HG03064 (cell line): ENCODE measurements around the gene IWS1.
"Not testable (repeated sequence)": the region's sequence is repeated elsewhere in the genome, so short reads cannot be mapped to it uniquely, and the experiment has no call there.

Experiments
- ATAC-seq: cut with Tn5 transposase; IDR thresholded peaks from one replicate; pipeline ENCODE4 v1.9.1; 2021; ENCODE audit warnings: low read depth; ENCODE audit not compliant: unreplicated experiment

IWS1 gene

GRCh38 chr2:127530245-127531140 lies 4.2 kb upstream of the IWS1 start:
- ATAC-seq = no peak

- ATAC-seq = not testable (repeated sequence)
Measured at GRCh38 chr2:127529416-127529815, 3.1 kb upstream of the IWS1 start.

GRCh38 chr2:127528487-127528886 lies 2.2 kb upstream of the IWS1 start:
- no peak for ATAC-seq

- peak; percentile 4 for ATAC-seq
Measured at GRCh38 chr2:127527001-127527804, 914 bp upstream of the IWS1 start.

GRCh38 chr2:127525691-127526131 lies 578 bp downstream of the IWS1 start:
- ATAC-seq = no peak

GRCh38 chr2:127524198-127524834 lies 2.0 kb downstream of the IWS1 start:
- not testable (repeated sequence) for ATAC-seq

- no peak for ATAC-seq
Measured at GRCh38 chr2:127523269-127523939, 2.9 kb downstream of the IWS1 start.

- no peak for ATAC-seq
Measured at GRCh38 chr2:127520424-127520823, 5.9 kb downstream of the IWS1 start.

GRCh38 chr2:127517465-127517864 lies 8.8 kb downstream of the IWS1 start:
- ATAC-seq = no peak

- no peak for ATAC-seq
Measured at GRCh38 chr2:127516041-127516762, 10.1 kb downstream of the IWS1 start.

- no peak for ATAC-seq
Measured at GRCh38 chr2:127515383-127515915, 10.8 kb downstream of the IWS1 start.

- ATAC-seq = no peak
Measured at GRCh38 chr2:127514485-127514884, 11.8 kb downstream of the IWS1 start.

GRCh38 chr2:127514076-127514475 lies 12.2 kb downstream of the IWS1 start:
- ATAC-seq = no peak

GRCh38 chr2:127512362-127512761 lies 13.9 kb downstream of the IWS1 start:
- no peak for ATAC-seq

- ATAC-seq = no peak
Measured at GRCh38 chr2:127511917-127512316, 14.4 kb downstream of the IWS1 start.

GRCh38 chr2:127511090-127511695 lies 15.1 kb downstream of the IWS1 start:
- no peak for ATAC-seq

- no peak for ATAC-seq
Measured at GRCh38 chr2:127510073-127510472, 16.2 kb downstream of the IWS1 start.

GRCh38 chr2:127508631-127509034 lies 17.7 kb downstream of the IWS1 start:
- ATAC-seq = peak; percentile 66

- no peak for ATAC-seq
Measured at GRCh38 chr2:127508023-127508630, 18.2 kb downstream of the IWS1 start.
